ENCODE measurements around the gene SPATS2L. TPM values are rescaled to one million over a fixed set of nuclear protein-coding genes. Genes with fewer than 3 reads are reported as not detected.

The SPATS2L gene
- polyA plus RNA-seq, 2 of the 4 experiments (the other 2 are of a cell fraction), result 85.2 to 202 TPM

GRCh38 chr2:200397785-200398184 lies 91.3 kb downstream of the SPATS2L start:
- ATAC-seq, result peak; percentile 47 to 68; a peak in 3 of 6 replicates
- Histone ChIP-seq H3K4me3 (no peak overlapping the region), H3K27ac (peak overlapping the region; percentile 4 to 72; a peak in 4 of 6 replicates), H3K4me2 (peak overlapping the region; percentile 62), H3K9me3 (no peaks in the 10 kb centered on the region), H3K4me1 (peaks cover 32% of the 10 kb centered on the region)
- TF ChIP-seq FOSL2 (IDR thresholded peaks at IDR 0.05) (no peak), FOSL2 (CRISPR knock-in tag; IDR thresholded peaks at IDR 0.05) (peak; percentile 24; the same call in 1 of the 2 replicates), CTCF (IDR thresholded peaks at IDR 0.05) (no peak)
- no peak for FAIRE-seq
- DNase-seq (ENCODE audit: low read depth in 1 of 2, low spot score in 1 of 2), result no peak
- ChIA-PET POLR2A (no interaction called here), CTCF (interaction anchor here (0.7 to 1.6 kb wide), 5 partner anchors 10 to 413 kb away, joined by 3 to 4 read pairs (median 3); no protein-coding TSS in a partner anchor)
- 33% methylated on average over 4 of the region's 4 CpGs for WGBS (ENCODE audit: missing lambda C conversion rate)

- H3K27ac ChIP-seq, result no peak overlapping the region; a peak in 1 of 6 replicates
- TF ChIP-seq ESRRA (IDR thresholded peaks at IDR 0.05; ENCODE audit: borderline replicate concordance, low read length) (no peak), EHMT2 (IDR thresholded peaks at IDR 0.05; ENCODE audit: low read depth) (no peak), MAZ (IDR thresholded peaks at IDR 0.05; ENCODE audit: borderline replicate concordance, low read depth, low read length) (no peak), ZSCAN20 (CRISPR knock-in tag; IDR thresholded peaks at IDR 0.05) (no peak), EP300 (IDR thresholded peaks at IDR 0.05) (no peak), FOXS1 (CRISPR knock-in tag; IDR thresholded peaks at IDR 0.05) (no peak), NPAS2 (CRISPR knock-in tag; IDR thresholded peaks at IDR 0.05; ENCODE audit: borderline replicate concordance) (no peak), RFX5 (IDR thresholded peaks at IDR 0.05) (no peak), MYC (IDR thresholded peaks at IDR 0.05; ENCODE audit: borderline replicate concordance, low read length) (no peak)
- peak overlapping the region; percentile 62; the same call in 1 of the 3 replicates for H3K4me2 ChIP-seq
- WGBS (ENCODE audit: missing lambda C conversion rate), result 29% methylated on average over 1 of the region's 1 CpG
- POLR2A ChIA-PET, result no interaction called here
- no peak overlapping the region for H3K4me3 ChIP-seq
- no peaks in the 10 kb centered on the region for H3K9me3 ChIP-seq
- H3K4me1 ChIP-seq, result peaks cover 32% of the 10 kb centered on the region
- DNase-seq (ENCODE audit: low read depth in 1 of 2, low spot score in 1 of 2) (no peak), ATAC-seq (peak in 1 of 2 experiments; percentile 51; a peak in 2 of 6 replicates), FAIRE-seq (no peak)
- CTCF ChIA-PET, result interaction anchor here (1.6 kb wide), 1 partner anchor 9 kb away, joined by 4 read pairs; no protein-coding TSS in a partner anchor
Observed at GRCh38 chr2:200399046-200399445, 92.6 kb downstream of the SPATS2L start.

DNA sequence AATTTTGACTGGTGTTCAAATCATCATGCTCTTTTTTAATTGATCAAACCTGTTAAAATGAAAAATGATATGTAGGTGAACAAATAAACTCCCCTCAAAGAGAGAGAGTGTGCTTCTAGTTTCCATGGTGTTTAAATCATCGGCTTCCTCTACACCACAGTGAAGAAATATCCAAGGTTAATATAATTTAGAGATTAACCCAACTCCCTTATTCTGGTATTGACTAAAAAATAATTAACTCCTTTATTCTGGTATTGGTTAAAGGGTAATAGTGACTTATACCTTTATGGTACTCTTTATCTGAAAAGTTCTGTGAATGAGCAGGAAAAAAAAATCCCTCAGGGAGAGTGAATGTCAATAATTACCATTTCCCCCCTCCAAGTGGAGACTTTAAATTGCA lies 93.1 kb downstream of the SPATS2L start:
- TF ChIP-seq MYC (IDR thresholded peaks at IDR 0.05; ENCODE audit: borderline replicate concordance, low read length) (no peak), HDAC2 (IDR thresholded peaks at IDR 0.05) (no peak), POLR2AphosphoS2 (conservative IDR thresholded peaks at IDR 0.05; ENCODE audit: low read length) (no peak), TP53 (CRISPR knock-in tag; IDR thresholded peaks at IDR 0.05) (no peak), HMGXB4 (CRISPR knock-in tag; IDR thresholded peaks at IDR 0.05; ENCODE audit: borderline replicate concordance) (no peak), FOSB (CRISPR knock-in tag; IDR thresholded peaks at IDR 0.05) (no peak), KDM5A (IDR thresholded peaks at IDR 0.05) (no peak), FOSL2 (IDR thresholded peaks at IDR 0.05) (no peak), FOSL2 (CRISPR knock-in tag; IDR thresholded peaks at IDR 0.05) (no peak), HOXA7 (CRISPR knock-in tag; IDR thresholded peaks at IDR 0.05) (no peak), CEBPB (IDR thresholded peaks at IDR 0.05) (no peak), CBX8 (IDR thresholded peaks at IDR 0.05) (no peak), JUN (IDR thresholded peaks at IDR 0.05) (no peak), CHD2 (IDR thresholded peaks at IDR 0.05; ENCODE audit: low read length, partially characterized antibody) (no peak)
- TF ChIP-seq, protein P1, sequence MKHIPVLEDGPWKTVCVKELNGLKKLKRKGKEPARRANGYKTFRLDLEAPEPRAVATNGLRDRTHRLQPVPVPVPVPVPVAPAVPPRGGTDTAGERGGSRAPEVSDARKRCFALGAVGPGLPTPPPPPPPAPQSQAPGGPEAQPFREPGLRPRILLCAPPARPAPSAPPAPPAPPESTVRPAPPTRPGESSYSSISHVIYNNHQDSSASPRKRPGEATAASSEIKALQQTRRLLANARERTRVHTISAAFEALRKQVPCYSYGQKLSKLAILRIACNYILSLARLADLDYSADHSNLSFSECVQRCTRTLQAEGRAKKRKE (CRISPR knock-in tag; IDR thresholded peaks at IDR 0.05; ENCODE audit: low read depth), result no peak
- Histone ChIP-seq H3K4me1 (peaks cover 36% of the 10 kb centered on the region), H3K27ac (no peak overlapping the region), H3K4me2 (no peak overlapping the region), H3K9me3 (no peaks in the 10 kb centered on the region), H3K4me3 (no peak overlapping the region)
- ChIA-PET CTCF (no interaction called here), POLR2A (no interaction called here)
- 43% methylated on average over 1 of the region's 1 CpG for WGBS (ENCODE audit: missing lambda C conversion rate)
- ATAC-seq (no peak), DNase-seq (ENCODE audit: low read depth in 1 of 2, low spot score in 1 of 2) (no peak), FAIRE-seq (no peak)

Data from A549 (cell line).